Measurements from ENCODE around the gene CADPS2.

Gene CADPS2

GRCh38 chr7:122864838-122865237, 21.4 kb downstream of the CADPS2 start:
- no peak for TF ChIP-seq CTCF (IDR thresholded peaks at IDR 0.05; ENCODE audit: extremely low read depth, insufficient read depth, missing control alignments)
- in situ Hi-C loops (cut with MboI; ENCODE audit: low pct_unique_long_range_greater_than_20kb, low sequenced_read_pairs, unreplicated experiment): no loop called here
- no peak for DNase-seq (ENCODE audit: low spot score)

GRCh38 chr7:122864016-122864415, 22.2 kb downstream of the CADPS2 start:
- in situ Hi-C loops (cut with MboI; ENCODE audit: low pct_unique_long_range_greater_than_20kb, low sequenced_read_pairs, unreplicated experiment): no loop called here
- TF ChIP-seq CTCF (IDR thresholded peaks at IDR 0.05; ENCODE audit: extremely low read depth, insufficient read depth, missing control alignments): no peak
- DNase-seq (ENCODE audit: low spot score): no peak

DNA sequence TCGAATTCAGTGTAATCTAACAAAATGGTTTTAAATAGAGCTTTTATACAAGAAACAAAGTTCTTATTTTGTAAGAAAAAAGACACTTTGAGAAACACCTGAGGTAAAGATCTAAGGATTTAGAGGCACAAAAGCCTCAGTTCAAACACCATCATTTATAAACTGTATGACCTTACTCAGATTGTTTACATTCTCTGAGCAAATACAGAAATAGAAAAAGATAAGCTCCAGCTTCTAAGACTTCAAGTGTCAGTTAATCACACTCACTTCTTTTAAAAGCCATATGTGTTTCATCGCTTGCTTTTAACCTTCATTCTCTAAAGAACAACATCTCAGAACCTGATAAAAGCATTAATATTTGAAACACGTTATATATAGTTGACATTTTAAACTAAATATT, 27.9 kb downstream of the CADPS2 start:
- TF ChIP-seq CTCF (IDR thresholded peaks at IDR 0.05; ENCODE audit: extremely low read depth, insufficient read depth, missing control alignments): no peak
- DNase-seq (ENCODE audit: low spot score): no peak
- in situ Hi-C loops (cut with MboI; ENCODE audit: low pct_unique_long_range_greater_than_20kb, low sequenced_read_pairs, unreplicated experiment): no loop called here

- in situ Hi-C loops (cut with MboI; ENCODE audit: low pct_unique_long_range_greater_than_20kb, low sequenced_read_pairs, unreplicated experiment): no loop called here
- no peak for DNase-seq (ENCODE audit: low spot score)
- TF ChIP-seq CTCF (IDR thresholded peaks at IDR 0.05; ENCODE audit: extremely low read depth, insufficient read depth, missing control alignments): no peak
These were observed 35.7 kb downstream of the CADPS2 start for GRCh38 chr7:122850528-122850927.

- TF ChIP-seq CTCF (IDR thresholded peaks at IDR 0.05; ENCODE audit: extremely low read depth, insufficient read depth, missing control alignments): no peak
- no peak for DNase-seq (ENCODE audit: low spot score)
- in situ Hi-C loops (cut with MboI; ENCODE audit: low pct_unique_long_range_greater_than_20kb, low sequenced_read_pairs, unreplicated experiment): no loop called here
These were observed 36.3 kb downstream of the CADPS2 start for GRCh38 chr7:122849957-122850328.

- in situ Hi-C loops (cut with MboI; ENCODE audit: low pct_unique_long_range_greater_than_20kb, low sequenced_read_pairs, unreplicated experiment): no loop called here
- TF ChIP-seq CTCF (IDR thresholded peaks at IDR 0.05; ENCODE audit: extremely low read depth, insufficient read depth, missing control alignments): no peak
- no peak for DNase-seq (ENCODE audit: low spot score)
These were observed 36.8 kb downstream of the CADPS2 start for GRCh38 chr7:122849322-122849956.
